ENCODE data around the gene TPD52L1.

Gene TPD52L1

DNA sequence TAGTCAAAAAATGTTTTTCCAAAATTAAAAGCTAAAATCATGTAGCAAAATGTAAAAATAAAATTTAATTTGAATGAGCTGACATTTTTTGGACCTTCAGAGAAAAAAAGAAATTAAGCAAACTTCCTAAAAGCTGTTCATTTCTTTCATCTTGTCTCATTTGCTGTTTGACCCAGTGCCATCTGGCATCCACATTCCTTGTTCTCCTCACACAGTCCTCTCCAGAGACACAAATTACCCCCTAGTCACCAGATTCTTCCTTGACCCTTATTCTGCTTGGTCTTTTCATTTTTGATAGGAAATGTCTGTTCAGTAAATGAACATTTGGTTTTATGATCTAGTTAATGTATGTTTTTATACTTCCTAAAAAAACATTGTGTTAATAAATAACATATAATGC is 93.0 kb downstream of the TPD52L1 start:
- DNase-seq, result no peak

GRCh38 chr6:125248136-125248535 is 94.6 kb downstream of the TPD52L1 start:
- DNase-seq, result no peak

GRCh38 chr6:125250511-125250910 is 96.9 kb downstream of the TPD52L1 start:
- no peak for DNase-seq

DNA sequence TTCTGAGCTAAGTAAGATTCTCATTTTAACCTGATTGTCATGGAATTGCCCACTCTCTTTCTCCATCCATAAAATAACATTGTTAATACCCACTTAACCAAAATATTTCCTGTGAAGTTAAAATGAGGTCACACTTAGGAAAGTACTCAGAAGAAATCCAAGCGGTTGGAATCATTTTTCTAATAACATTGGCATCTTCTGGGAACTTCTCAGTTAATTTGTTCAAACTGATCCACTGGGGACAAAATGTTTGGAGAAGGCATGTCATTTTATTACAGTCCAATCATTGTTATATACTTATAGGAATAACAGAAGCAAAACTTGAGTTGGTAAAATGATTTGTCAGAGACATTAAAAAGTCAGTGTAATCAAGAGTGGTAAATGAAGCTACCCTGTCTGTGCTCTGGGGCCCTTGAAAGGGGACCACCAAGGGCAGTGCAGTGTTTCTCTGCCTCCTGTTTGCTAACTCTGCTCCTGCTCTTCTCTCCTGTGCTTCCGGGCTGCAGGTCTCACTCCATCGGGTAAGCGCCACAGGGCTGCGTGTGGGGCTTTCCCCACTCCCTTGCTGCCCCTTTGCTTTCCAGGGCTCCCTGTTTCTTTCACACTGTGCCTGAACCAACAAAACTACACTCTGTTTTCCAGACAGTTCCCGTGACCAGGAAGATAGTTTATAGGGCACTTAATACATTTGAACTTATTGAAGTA is 98.1 kb downstream of the TPD52L1 start:
- no peak for DNase-seq

DNA sequence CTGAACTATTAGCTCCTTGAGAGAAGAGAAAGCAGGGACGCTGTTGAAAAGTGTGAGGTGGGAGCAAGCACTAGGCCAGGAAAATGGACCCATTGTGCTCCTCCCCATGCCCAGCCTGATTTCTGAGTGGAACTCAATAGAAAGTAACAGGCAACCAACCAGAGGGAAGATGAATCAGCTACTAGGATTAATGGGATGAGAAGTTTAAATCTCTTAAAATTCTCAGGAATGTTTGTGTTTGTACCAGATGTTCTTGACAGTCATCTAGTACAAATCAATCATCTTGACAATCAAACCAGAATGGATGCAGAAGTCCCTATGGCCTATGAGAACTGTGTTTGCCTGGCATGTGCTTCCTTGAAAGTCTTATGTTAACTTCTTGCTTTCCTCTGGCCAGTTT is 99.3 kb downstream of the TPD52L1 start:
- no peak for DNase-seq

DNA sequence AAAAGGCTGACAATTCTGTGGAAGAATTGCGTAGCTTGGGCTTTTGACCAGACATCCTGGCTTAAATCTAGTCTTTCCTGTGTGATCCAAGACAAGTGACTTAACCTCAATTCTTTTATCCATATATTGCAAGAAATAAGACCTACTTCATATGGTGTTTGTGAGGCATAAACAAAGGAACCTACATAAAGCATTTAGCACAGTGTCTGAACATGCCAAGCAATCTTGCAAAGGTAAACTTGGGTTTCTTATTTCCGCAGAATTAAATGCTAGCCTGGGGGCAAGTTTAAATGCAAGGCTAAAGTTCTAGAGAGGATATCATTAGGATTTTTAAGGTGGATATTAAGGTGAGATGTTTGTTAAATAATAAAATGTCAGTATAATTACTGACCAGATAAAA is 100.3 kb downstream of the TPD52L1 start:
- DNase-seq, result no peak

DNA sequence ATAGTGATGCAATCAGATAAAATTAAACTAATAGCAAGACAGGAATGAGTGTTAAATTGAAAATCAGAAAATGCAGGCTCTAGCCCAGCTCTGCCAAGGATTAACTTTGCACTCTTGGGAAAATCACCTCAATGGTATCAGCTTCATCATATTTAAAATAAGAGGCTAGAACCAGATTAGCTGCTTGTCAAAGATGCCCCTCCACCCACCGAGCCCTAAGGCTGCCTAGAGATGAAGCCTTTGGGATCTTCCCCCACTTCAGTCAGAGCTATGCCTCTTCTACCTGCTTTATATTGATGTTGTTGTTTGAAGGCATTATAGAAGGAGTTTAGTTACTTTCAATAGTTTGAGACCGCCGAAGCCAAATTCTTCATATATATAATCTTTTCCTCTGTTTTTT is 100.7 kb downstream of the TPD52L1 start:
- DNase-seq, result no peak

DNA sequence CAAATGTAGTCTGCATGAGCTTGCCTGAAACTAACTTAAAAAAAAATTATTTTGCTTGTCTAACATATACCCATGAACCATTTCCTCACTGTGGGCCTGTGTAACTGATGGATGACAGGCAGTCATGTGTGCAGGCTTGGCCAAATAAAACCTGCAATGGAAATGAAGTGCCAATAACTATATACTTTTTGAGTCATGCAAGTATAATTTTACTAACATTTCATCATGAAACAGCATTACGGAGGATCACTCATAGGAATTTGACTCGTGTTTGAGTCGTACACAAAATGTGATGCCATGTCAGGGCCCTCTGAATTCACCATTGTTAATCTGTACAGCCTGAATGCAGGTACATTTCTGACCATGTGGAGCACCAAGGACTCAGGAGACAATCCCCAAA is 101.6 kb downstream of the TPD52L1 start:
- no peak for DNase-seq

DNA sequence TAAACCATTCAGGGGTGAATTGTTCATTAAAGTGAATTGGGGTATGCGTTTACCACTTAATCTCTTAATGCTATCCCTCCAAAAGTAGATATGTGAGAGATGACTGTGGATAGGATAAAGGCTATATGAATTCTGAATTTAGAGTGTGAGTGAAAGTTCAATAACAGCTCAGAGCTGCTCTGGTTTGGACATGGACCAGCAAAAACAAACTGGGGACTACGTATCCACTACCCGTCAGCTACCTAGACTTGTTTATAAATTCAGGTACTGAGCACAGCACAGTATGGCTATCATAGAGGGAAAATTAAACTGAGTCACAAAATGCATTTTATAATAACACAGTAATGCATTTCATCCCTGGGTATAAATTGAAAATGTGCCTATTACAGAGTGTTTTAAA is 103.8 kb downstream of the TPD52L1 start:
- DNase-seq, result no peak

GRCh38 chr6:125258651-125259353 is 105.2 kb downstream of the TPD52L1 start:
- no peak for DNase-seq

DNA sequence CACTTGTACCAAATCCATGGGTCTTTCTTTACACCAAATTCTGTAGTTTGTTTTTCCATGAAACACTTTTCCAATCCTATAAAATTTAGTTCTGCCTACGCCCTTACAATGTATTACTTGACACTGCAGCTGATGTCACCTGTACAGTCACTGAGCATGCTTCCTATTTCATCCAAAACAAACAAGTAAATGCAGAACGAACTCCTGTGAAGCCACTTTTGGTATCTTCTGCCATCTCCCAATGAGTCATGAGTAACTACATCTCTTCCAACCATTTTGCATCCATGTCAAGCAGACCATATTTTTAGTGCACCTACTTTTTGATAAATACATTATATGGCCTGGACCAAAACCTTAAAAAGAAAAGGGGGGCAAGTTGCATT is 105.8 kb downstream of the TPD52L1 start:
- no peak for DNase-seq

DNA sequence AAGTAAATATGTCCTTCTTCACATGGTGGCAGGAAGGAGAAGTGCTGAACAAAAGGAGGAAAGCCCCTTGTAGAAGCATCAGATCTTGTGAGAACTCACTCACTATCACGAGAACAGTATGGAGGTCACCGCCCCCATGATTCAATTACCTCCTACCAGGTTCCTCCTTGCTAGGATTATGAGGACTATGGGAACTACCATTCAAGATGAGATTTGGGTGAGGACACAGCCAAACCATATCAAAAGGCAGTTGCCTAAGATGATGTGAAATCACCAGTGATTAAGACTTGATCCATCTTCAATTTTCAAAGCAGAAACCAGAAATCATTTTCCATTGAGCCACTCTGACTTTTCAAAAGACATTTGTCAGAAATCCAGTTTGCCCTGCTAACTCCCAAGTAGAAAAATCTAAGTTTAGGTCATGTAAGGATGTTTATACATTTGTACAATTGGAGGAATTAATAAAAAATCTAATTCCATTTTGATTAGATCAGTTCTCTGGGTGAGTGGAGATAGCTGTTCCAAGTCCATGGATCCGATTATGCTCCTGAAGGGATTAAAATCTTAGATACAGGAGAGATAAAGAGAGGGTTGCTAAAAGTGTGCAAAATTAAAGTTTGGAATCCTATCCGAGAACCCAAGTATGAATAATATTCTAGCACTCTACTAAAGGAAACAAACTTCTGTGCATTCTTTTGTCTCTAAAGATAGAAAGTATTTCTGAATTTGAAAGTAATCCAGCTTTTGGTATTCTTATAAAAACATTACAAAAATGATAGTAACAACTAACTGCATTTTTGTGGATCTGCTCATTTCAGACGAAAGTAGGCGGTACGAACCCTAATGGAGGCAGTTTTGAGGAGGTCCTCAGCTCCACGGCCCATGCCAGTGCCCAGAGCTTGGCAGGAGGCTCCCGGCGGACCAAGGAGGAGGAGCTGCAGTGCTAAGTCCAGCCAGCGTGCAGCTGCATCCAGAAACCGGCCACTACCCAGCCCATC is 108.7 kb downstream of the TPD52L1 start:
- DNase-seq, result no peak

DNA sequence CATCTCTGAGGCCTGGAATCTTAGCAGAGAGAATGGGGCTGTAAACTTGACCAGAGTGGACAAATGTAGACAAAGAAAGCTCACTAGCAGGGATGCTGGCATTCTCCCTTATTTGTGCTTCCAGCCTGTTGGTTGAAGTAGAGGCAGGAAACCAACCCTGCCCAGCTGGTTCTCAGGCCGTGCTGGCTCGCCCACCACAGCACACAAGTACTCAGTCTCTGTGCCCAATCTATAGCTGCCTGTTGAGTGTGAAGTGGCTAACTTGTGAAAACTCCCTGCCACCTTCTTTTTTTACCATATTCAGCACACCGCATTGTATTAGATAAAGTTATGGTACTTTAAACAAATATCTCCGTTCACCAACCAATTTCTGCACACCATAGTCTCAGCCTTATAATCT is 110.9 kb downstream of the TPD52L1 start:
- no peak for DNase-seq

DNA sequence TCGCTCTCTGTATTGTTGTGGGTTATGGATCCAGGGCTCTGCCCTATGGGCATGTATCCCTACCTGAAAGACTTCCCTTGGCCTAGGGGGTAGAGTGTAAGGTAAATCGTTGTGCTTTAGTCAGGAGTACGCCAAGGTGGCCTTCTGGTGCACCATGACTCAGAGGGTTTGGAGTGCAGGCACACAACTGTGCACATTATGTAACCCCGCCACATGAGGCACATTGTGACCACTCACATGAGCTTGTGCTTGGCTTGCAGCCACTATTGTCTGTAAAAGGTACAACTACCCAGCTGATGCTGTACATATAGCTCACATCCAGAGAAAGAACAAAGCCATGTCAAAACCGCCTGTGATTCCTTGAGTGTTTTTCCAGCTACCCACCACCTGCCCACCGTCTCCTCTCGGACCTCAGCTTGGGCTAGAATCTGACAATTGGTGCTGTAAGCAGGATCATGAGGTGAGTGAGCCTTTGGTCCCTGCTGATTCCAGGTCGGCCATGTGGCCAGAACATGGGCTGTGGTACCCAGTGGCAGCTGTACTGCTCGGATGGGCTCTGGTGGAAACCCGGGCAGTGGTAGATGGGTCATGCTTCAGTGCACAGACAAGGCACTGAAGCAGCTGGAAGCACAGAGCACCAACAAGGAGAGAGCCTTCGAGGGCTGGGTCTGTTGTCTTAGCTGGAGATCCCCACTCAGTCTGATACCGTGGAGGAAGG is 114.4 kb downstream of the TPD52L1 start:
- no peak for DNase-seq

- DNase-seq, result no peak
Observed at GRCh38 chr6:125268765-125269164, 115.2 kb downstream of the TPD52L1 start.

DNA sequence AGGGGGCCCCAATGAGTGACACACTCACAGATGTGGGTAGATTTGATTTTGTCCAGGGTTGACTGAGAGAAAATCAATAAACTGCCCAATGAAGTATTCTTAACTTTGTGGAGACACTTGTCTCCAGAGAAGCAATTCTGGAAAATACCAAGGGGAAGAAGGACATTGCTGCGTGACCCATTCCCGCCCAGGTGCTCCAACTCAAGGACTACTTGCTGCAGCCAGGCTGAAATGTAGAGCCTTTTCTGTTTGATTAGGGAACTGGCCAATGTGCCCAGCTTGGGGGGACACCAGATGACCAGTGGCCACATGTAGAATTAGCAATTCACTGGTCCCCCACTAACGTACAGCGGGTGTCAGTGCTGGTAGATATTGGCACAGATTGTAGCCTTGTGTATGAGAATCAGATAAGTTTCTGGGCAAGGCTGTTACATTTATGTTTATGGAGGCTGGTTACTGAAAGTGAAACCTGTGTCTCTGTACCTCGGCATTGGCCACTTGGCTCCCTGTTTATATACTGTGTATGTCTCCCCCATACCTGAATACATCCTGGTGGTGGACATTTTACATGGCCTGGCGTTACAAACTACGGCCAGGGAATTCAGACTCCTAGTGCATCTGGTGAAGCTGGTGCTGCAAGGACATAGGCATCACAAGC is 115.9 kb downstream of the TPD52L1 start:
- DNase-seq, result no peak

DNA sequence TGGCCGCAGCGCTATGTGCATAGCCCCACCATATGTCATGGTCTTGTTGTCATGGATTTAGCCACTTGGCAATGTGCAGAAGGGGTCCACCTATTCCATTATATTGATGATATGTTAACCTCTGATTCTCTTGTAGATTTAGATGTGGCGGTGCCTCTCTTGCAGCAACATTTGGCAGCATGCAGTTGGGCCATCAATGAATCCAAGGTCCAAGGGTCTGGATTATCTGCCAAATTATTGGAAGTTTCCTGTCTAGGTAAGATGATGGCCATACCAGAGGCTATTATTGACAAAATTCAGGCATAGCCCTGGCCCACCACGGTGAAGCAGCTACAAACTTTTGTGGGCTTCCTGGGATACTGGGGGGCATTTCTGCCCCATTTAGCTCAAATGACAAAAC is 116.8 kb downstream of the TPD52L1 start:
- DNase-seq, result no peak

GRCh38 chr6:125271486-125272159 is 118.0 kb downstream of the TPD52L1 start:
- no peak for DNase-seq

DNA sequence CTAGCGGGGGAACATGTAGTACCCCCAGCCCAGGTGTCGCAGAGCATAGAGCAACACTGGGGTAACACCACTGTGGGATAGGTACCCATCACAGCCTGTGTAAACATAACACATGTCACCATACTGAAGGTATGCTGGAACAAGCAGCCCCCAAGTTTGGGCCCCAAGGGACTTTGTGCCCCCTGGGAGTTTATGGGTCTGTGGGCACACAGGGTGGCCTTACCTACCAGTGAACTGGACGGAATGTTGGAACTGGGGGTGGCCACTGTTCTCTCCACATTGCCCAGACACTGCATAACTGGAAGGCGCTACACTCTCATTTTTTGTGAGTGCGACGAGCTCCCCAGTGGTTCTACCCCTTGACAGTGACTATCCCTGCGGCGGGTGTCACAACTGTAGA is 119.7 kb downstream of the TPD52L1 start:
- no peak for DNase-seq

DNA sequence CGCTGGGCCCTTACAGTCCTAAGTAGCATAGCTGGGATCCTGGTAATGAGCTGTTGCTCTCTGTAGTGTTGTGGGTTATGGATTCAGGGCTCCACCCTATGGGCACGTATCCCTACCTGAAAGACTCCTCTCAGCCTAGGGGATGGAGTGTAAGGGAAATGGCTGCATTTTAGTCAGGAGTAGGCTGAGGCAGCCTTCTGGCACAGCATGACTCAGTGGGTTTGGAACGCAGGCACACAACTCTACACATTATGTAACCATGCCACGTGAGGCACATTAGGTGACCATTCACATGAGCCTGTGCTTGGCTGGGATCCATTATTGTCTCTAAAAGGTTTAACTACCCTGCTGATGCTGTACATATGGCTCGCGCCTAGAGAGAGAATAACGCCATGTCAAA is 120.4 kb downstream of the TPD52L1 start:
- no peak for DNase-seq

GRCh38 chr6:125274935-125275334 is 121.4 kb downstream of the TPD52L1 start:
- no peak for DNase-seq

DNA sequence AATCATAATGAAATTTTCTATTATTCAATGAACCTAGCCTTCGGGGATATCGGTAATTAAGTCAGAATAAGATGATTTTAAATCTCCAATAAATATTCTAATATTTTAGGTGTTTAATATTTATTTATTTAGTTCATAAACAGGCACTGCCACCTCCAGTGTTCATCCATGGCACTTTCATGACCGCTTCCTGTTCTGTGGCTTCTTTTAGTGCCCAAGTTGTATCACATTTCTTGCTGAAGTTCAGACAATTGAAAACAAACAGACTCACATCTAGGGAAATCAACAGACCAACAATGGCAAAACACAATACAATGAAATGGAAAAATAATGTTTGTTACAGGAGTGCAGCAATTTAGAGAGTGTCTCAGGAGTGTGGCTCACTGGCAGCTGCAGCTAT is 122.2 kb downstream of the TPD52L1 start:
- no peak for DNase-seq
